HL-60/S4 treated with retinoic acid at 250 ng/mL for 4 days and 3 days (cell line): ENCODE results near the gene HERPUD2.
"Not testable (repeated sequence)": the region's sequence is repeated elsewhere in the genome, so short reads cannot be mapped to it uniquely, and the experiment has no call there.

ENCODE experiments used
- in situ Hi-C: fragments of 300-500 bp; cut with MboI; formaldehyde crosslinking; loops from 2 replicates; pipeline ENCODE4 v1.7.0; 2022; ENCODE audit warnings: low sequenced_read_pairs

HERPUD2 gene

DNA sequence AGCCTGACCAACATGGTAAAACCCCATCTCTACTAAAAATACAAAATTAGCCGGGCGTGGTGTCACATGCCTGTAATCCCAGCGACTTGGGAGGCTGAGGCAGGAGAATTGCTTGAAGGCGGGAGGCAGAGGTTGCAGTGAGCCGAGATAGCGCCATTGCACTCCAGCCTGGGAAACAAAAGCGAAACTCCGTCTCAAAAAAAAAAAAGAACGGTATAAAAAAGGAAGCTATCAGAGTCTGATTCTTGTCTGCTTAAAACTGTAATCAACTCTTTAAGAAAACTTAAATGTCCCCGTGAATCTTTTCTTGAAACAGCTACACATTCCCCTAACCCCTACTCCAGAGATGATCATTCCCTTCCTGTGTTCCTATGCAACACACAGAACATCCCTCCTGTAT is 4.3 kb downstream of the HERPUD2 start:
- in situ Hi-C loops = not testable (repeated sequence)

DNA sequence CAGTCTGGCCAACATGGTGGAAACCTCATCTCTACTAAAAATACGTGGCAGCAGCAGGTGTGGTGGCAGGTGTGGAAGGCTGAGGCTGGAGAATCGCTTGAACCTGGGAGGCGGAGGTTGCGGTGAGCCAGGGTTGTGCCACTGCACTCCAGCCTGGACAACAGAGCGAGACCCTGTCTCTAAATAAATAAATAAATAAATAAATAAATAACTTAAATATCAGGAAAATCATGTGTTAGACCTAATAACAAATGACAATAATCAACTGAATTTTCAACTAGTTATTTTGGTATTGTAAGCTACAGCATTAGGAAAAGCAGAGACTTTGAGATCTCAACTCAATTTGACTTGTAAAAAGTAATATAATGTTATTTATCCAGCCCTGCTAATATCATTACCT is 9.2 kb downstream of the HERPUD2 start:
- in situ Hi-C loops = no loop called here

DNA sequence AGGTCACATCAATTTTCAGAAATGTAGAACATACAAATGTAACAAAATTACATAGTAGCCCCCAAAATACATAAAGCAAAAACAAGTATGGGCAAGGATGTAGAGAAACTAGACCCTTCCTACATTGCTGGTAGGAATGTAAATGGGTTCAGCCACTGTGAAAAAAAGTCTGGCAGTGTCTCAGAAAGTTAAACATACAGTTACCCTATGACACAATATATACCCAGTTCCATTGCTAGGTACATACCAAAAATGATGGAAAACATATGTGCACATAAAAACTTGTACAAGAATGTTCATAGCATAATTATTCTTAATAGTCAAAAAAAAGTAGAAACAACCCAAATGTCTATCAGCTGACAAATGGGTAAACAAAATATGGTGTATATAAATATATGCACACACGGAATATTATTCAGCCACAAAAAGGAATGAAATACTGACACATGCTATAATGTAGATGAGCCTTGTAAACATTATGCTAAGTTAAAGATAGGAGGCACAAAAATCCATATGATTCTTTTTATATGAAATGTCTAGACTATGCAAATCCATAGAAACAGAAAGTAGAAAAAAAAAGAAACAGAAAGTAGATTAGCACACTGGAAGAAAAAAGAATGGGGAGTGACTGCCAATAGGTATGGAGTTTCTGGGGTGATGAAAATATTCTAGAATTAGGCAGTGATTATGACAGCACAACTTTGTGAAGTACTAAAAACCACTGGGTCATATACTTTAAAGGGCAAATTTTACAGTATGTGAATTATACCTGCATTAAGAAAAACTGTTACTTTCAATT is 13.5 kb downstream of the HERPUD2 start:
- in situ Hi-C loops = no loop called here

DNA sequence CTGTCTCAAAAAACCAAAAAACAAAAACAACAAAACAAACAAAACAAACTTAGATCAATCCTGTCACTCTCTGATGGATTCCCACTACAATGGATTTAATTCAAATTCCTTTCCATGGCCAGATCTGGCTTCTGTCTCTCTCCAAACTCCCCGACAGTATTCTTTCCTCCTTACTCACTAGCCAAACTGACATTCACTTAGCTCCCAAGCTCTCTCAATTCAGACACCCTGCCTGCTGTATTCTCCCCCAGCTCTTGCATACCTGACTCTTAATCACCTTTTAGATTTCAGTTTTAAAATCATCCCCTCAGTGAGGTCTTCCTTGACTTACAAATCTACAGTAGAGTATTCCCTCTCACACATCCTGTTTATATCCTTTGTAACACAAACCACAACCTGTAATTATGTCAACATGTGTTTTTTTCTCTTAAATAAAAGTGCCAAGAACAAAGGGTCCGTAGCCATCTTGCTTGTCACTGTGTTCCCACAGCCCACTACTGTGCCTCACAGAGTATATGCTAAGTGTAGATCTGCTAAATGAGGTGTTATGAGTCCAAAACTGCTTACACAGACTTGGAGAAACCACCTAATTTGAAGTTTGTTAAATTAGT is 14.4 kb downstream of the HERPUD2 start:
- in situ Hi-C loops = no loop called here

DNA sequence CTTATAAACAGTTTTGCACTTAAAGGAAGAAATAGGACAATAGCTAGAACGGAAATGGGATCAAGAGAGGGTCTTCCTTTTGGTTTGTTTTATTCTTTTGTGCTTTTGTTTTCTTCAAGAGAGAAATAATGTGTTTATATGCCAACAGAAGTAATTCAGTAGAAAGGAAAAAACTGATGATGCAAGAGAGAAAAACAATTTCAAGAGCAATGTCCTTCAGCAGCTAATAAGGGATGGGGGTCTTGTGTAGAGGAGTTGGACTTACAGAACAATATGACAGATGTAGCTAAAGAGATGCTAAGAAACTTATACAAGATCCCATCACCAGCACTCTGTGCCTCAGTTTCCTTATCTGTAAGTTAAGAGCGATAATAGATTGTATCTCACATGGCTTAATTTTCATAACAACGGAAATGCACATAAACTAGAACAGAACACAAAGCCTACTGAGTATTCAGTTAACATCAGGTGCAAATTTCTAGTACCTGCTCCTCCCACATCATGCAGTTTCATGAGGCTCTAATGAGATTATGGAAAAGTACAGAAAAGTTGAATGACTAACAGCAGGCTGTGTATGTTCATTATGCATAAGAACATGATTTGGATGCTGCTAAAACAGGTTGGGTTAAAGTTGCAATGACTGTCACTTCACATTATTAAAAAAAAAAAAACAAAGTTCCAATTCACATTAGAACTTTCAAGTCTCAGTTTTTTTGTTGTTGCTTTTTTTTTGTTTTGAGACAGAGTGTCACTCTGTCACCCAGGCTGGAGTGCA is 17.2 kb downstream of the HERPUD2 start:
- in situ Hi-C loops = no loop called here

DNA sequence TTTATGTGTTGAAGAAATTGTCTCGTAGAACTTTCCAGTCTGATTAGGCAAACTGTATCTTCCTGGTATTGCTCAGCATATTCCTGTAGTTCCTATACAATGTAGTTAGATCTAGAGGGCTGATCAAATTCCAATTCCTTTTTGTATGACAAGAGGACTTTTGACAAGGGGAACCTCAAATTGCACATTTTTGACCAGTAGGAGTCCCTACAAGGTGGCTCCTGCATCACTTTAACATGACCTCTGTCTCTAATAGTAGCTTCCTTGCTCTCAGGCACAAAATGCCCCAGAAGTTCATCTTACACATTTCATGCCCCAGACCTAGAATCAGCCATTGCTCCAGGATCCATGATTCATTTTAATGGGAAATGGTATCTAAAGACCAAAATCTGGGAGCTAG is 18.7 kb downstream of the HERPUD2 start:
- in situ Hi-C loops = no loop called here

DNA sequence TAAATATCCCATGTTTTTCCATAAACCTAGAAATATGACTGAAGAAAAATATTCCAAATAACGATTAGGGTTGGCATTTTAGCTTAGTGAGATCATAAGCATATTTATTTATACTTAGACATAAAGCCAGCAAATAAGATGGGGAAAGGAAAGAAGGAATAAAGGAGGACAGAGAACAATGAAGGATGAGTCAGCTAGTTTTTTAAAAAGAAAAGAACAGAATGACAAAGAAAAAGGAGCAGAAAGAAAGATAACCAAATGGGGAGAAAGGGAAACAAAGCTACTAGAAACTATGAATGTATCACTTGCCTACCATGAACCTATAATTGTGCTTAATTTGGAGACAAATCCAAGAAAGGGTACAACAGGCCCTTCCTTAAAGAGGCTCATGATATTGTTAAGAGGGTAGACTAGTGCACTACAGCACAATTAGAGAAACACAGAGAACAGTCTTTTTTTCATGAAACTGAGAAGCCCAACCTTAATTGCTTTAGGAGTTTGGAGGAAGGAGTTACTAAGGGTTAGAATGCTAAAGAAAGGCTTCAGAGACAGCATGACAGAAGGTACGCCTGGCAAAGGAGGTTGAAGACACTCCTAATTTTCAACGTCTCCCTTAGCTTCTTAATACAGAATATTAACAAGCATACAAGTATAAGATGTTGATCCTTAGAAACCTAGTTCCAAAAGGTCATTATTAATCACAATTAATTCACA is 23.9 kb downstream of the HERPUD2 start:
- in situ Hi-C loops = no loop called here

DNA sequence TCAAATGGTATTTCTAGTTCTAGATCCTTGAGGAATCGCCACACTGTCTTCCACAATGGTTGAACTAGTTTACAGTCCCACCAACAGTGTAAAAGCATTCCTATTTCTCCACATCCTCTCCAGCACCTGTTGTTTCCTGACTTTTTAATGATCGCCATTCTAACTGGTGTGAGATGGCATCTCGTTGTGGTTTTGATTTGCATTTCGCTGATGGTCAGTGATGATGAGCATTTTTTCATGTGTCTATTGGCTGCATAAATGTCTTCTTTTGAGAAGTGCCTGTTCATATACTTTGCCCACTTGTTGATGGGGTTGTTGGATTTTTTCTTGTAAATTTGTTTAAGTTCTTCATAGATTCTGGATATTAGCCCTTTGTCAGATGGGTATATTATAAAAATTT is 34.5 kb downstream of the HERPUD2 start:
- in situ Hi-C loops = not testable (repeated sequence)

DNA sequence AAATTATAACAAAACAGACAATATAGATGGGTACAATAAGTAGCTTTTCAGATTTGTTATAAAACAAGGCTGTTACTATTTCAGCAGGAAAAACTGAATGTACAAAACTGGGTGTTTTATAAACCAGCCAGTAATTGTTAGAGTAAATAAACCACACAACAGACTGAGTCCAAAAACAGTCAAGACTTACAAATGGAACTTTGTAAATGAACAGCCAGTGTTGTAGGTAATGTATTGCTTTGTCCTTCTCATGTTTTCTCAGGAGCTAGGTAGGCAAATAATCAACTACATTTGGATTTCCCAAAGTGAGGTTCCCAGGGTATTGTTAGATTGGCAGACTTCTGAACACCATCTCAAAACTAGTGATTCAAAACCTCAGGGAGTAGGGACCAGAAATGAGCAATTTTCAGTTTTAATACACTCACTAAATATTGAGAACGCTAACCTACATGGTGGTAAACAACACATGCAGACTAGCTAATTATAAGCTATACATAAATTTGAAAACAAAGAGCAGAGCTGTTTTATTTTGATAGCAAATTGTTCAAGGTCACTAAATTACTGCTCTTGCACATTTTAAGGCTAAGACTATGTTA is 36.2 kb downstream of the HERPUD2 start:
- in situ Hi-C loops = no loop called here

DNA sequence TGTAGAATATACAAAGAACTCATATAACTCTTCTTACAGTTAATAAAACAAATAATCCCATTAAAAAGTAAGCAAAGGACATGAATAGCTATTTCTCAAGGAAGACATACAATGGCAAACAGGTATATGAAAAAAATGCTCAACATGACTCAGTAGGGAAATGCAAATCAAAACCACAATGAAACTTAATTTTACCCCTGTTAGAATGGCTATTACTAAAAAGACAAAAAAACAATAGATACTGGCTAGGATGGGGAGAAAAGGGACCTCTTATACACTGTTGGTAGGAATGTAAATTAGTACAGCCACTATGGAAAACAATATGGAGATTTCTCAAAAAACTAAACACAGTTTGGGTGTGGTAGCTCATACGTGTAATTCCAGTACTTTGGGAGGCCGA is 37.8 kb downstream of the HERPUD2 start:
- in situ Hi-C loops = no loop called here

DNA sequence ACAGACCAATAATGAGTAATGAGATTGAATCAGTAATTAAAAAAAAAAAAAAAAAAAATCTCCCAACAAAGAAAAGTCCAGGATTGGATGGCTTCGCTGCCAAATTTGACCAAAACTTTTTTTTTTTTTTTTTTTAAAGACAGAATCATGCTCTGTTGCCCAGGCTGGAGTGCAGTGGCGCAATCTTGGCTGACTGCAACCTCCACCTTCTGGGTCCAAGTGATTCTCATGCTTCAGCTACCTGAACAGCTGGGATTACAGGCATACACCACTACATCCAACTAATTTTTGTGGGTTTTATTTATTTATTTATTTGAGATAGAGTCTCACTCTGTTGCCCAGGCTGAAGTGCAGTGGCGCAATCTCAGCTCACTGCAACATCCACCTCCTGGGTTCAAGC is 40.4 kb downstream of the HERPUD2 start:
- in situ Hi-C loops = not testable (repeated sequence)

DNA sequence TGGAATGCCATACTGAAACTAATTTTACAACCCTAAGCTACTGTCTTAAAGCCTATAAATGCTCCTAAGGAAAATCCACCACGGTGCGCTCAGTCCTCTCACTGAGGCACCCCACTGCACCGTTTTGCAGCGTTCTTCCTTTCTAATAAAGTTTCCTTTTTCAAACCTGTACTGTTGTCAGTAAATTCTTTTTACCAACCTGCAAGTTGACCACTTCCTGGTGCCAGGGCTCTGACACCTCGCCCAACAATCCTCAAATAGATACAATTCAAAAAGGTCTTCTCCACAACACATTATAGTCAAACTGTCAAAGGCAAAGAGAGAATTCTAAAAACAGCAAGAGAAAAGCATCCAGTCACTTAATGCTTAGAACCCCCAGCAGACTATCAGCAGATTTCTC is 42.8 kb downstream of the HERPUD2 start:
- in situ Hi-C loops = no loop called here

DNA sequence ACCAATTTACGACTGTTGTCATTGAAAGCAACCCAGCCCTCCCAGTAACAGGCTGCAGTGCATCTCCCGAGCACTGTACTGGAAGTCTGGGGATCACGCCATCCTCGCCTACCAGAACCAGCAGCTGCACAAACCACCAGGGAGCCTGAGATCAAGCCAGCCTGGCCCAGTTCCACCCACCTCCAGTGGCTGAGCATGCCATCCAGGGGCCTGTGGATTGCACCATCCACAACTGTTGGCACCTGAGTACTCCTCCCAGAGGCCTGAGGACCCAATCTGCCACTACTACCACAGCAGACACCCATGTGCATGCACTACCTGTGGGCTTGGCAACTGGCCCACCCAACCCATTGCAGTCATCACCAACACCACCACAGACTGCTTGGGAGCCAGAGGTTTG is 44.2 kb downstream of the HERPUD2 start:
- in situ Hi-C loops = no loop called here

DNA sequence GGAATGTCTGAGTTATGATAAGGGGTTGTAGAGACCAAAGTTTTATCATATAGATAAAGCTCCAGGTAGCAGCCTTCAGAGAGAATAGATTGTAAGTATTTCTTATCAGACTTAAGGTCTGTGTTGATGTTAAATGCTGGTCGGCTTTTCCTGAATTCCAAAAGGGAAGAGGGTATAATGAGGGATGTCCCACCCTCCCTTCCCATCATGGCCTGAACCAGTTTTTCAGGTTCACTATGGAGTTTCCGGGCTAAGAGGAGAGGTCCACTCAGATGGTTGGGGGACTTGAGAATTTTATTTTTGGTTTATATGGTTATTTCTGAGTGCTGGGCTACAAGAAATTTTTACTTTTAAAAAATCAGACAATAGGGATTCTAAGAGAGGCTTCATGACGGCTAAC is 45.2 kb downstream of the HERPUD2 start:
- in situ Hi-C loops = no loop called here

DNA sequence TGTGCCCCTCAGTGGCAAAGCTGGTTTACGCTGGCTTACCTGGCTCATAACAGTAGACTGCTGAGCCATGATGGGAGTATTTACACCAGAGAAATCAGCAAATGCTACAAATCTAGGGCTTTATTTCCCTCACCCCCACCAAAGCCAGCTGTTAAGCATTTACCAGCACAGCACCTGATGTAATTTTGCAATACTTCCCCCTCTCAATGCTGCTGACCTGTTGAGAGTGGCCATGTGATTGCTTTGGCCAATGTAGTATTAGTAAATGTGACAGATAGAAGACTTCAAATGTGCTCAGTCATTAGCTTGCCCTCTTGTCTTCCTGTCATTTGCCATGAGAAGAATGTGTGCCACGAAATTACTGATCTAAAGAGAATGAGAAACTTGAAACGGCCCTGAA is 46.6 kb downstream of the HERPUD2 start:
- in situ Hi-C loops = no loop called here

DNA sequence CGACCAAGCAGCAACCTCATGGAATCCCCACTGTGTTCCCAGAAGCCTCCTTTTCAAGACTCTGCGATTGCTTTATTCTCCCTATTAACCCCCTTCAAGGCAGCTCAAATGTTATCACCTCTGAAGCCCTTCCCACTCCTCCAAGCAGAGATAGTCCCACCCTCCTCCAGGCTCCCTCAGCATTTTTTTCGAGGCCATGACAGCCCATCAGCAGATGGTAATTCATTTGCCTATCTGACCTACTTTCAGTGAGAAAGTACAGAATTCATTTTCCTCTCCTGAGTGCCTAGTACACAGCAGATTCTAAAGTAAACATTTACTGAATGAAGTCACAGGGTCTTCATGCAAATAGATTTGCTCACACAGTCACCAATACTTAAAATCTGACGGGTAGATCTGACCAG is 47.8 kb downstream of the HERPUD2 start:
- in situ Hi-C loops = no loop called here

DNA sequence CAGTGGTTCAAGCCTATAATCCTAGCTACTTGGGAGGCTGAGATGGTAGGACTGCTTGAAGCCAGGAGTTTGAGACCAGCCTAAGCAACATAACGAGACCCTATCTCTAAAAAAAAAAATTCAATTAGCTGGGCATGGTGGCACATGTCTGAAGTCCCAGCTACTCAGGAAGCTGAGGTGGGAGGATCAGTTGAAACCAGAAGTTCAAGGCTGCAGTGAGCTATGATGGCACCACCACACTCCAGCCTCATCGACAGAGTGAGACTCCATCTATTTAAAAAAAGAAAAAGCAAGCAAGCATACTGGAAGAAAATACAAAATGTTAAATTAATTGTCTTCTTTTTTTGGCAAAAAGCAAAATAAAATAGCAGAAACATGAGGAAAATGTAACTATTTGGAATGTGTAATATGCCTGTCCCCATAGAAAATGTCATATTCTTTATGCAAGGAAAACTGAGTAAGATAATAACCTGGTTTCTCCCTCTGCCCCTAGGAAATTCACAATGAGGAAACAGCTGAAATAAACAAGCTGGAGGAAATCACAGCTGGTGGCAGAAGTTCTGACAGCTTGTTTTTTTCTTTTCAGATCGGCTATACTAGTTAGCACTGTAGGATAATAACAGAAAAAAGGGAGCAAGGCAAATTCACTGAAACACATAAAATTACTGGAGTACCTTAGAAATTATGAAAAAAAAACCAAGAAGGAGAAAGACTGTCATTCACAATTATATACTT is 48.5 kb downstream of the HERPUD2 start:
- in situ Hi-C loops = no loop called here

DNA sequence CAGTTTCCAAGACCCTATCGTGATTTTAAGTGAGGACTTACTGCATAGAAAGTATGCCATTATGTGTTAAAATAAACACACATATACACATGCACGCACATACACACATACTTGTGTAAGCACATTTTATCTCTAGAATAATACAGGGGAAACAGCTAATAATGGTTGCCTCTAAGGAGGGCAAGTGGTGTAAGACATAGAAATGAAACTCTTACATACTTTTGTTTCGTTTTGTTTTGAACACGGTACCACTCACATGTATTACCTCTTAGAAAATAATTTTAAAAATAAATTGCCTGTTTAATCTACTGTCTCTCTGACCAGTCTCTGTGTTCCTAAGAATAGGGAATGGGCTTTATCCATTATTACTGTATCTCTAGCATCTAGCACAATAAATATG is 49.2 kb downstream of the HERPUD2 start:
- in situ Hi-C loops = no loop called here

DNA sequence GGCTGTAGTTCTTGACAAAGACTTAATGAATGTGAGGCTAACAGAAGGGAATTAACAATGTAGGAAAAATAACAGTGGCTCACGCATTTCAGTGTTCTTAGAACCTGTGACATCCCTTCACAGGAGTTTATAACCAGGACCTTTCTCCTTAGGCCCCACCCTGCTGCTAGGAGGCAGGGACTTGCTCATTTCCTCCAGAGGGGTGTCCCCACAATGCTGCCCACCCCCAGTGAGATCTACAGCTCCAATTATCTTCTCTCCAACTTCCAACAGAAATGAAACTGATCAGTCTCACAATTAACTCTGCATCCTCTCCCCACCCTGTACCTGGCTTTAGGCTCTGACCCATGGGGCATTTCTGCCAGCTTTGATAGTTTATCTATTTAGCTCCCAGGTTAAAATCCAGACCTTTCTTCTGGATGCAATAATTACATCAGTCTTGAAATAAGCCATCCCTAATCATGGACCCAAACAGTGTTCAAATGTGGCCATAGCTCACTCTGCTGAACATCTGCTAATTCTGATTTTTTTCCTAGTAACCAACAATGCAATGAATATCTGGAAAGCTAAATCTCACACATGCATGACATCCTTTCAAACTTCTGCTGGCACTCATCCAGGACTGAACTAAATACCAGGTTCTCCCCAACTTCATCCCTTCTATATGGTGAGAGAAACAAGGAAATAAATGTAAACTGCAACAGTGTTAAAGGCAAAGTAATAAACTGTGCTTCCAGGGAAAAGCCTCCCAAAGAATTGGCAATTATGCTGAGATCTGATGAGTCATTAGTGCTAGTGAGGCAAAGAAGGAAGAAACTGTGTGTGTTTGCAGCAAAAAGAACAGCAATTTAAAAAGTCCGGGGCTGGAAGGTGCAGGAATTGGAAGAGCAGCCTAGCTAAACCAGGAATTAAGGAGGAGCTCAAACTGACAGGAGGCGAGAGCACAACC is 64.6 kb downstream of the HERPUD2 start:
- in situ Hi-C loops = no loop called here
